Glomerular visceral epithelial cell (primary cell): ENCODE measurements around the gene TNRC6C.

Source experiments
- DNase-seq: peaks from one replicate; pipeline ENCODE4 v3.0.0-alpha.2; 2016; ENCODE audit errors: extremely low spot score

TNRC6C gene, protein sequence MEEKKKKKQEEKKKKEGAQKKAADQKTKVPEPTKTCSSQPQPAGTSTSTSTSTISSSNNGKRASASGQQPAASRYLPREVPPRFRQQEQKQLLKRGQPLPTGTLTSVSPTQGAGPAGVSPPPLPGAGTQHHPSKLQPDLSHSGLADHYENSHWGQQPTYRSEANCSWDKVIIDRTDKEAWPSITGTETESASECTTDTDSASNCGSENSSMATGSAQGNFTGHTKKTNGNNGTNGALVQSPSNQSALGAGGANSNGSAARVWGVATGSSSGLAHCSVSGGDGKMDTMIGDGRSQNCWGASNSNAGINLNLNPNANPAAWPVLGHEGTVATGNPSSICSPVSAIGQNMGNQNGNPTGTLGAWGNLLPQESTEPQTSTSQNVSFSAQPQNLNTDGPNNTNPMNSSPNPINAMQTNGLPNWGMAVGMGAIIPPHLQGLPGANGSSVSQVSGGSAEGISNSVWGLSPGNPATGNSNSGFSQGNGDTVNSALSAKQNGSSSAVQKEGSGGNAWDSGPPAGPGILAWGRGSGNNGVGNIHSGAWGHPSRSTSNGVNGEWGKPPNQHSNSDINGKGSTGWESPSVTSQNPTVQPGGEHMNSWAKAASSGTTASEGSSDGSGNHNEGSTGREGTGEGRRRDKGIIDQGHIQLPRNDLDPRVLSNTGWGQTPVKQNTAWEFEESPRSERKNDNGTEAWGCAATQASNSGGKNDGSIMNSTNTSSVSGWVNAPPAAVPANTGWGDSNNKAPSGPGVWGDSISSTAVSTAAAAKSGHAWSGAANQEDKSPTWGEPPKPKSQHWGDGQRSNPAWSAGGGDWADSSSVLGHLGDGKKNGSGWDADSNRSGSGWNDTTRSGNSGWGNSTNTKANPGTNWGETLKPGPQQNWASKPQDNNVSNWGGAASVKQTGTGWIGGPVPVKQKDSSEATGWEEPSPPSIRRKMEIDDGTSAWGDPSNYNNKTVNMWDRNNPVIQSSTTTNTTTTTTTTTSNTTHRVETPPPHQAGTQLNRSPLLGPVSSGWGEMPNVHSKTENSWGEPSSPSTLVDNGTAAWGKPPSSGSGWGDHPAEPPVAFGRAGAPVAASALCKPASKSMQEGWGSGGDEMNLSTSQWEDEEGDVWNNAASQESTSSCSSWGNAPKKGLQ (N-terminal part only)

GRCh38 chr17:77957857-77958715, at the start of gene TNRC6C:
TNRC6C (plus strand) TSS chr17:77958703; CDS start chr17:78004207, 45,504 bp downstream.
- peak; percentile 99 for DNase-seq

DNA sequence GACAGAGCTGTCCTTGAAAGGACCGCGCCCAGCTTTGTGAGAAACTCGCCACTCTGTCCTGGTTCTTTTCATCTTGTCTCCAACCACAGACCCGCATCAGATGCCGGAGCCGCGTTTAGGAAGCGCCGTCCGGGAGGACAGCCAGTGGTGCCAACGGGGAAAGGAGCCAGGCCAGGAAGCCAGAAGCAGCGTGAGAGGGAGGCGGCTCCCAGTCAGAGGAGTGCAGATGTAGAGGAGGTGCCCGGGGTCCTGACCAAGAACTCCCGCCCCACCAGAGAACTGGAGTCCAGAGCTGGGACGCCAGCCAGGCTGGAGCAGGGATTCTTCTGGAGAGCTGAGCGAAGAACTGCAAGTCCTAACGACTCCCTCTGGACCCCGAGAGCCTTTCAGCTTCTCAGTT, 49.3 kb upstream of the TNRC6C start:
- DNase-seq: no peak

DNA sequence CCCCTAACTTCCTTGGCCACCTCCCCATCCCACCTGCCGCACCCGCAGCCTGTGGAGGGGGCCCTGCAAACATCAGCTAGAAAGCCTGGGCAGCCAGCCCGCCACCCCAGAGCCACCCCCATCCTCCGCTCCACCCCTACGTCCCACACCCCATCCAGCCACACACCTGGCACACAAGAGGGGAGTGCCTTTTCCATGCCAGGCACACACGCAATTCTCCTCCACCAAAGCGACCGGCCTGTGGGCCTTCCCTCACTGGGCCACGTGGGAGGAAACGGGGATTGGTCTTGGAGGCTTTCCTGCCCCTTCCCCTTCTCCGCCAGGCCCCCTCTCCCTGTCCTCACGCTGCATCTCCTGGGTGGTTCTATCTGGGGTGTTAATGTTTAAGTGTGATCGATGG, 48.7 kb upstream of the TNRC6C start:
- no peak for DNase-seq

- no peak for DNase-seq
Measured at GRCh38 chr17:77914385-77915254, 43.9 kb upstream of the TNRC6C start.

DNA sequence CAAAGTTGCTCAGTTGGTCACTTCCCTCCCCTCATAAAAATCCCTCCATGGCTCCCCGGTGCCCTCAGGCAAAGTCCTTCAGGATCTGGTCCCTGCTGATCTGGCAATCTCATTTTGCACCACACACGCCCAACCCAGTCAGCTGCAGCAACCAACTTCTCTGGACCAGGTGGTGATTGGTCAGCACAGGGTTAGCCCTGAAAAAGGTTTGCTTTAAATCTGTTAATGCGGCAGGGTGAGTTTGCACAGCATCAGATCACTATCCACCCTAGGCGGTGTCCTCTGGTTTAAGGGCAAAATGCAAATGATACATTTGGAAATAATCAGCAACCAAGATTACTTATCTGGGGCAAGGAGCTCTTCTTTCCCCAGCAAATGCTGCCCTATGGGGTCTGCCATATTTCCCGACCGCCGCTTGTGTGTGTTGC, 42.9 kb upstream of the TNRC6C start:
- no peak for DNase-seq

DNA sequence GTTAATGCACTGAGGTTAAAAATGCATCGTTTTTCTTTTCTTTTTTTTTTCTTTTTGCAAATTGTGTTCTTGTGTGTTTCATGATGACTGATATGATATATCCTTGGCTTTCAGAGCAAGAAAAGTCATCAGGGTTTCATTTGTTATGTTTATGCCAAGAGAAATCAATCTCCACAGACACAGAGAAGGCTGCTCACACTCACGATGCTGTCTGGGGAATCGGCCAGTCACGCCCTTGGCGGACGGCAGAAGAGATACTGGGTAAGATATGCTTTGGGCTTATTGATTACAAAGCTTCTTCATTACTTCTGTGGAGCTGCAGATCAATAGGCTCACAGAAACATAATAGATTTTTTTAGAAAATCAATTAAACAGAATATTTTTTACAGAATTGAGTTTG, 42.2 kb upstream of the TNRC6C start:
- no peak for DNase-seq

DNA sequence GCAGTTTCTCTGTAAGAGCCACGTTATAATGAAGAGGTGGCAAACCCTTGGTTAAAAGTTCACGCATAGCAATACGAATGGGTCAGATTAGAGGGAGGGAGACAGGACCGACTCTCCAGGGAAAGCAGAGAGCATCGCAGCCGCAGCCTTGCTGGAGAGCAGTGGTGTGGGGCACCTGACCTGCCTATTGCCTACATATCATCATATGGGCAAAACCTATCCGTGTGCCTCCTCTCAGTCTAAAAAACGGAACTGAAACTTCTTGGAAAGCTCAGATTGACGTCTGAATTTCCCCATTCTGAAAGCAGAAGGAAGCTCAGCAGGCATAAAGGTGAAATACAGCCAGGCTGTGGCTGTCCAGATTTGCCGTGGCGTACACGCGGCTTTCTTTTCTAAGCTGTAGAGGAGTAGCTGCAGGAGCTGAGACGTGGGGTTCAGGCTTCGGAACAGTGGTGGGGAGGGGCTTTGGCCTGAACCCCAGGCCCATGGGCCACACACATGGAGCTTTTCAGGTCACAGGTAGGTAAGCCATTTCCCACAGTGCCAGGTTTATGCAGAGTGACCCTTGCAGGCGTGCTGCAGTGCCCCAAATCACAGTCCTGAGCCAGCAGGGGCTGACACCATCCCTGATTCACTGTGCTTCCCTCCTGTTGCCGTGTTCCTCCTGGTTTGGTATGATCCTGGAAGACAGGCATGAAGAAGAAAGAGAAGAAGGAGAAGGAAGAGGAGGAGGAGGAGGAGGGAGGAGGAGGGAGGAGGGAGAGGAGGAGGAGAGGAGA, 41.6 kb upstream of the TNRC6C start:
- DNase-seq: no peak

DNA sequence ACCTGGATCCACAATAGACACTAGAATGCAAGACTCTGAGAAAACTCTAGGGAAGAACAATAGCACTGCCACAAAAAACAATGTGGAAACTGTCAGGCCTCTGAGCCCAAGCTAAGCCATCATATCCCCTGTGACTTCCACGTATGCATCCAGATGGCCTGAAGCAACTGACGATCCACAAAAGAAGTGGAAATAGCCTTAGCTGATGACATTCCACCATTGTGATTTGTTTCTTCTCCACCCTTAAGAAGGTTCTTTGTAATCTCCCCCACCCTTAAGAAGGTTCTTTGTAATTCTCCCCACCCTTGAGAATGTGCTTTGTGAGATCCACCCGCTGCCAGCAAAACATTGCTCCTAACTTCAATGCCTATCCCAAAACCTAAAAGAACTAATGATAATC, 39.2 kb upstream of the TNRC6C start:
- DNase-seq: no peak

DNA sequence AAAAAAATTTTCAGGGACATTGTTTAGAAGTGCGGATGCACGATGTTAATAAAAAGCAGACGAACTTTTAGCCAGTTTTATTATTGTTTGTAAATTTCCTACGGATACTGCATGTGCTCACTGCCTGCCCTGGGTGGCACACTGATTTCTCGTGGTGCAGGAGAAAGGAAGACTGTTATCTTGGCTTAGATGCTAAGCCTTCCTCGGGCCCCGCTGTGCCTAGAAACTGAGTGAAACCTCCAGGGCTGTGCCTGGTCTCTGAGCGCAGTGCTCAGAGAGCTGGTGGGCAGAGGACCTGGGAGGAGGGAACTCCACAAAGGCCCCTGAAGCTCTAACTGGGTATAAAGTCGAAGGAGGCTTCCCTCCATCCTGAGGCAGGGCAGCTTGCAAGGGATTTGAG, 35.4 kb upstream of the TNRC6C start:
- no peak for DNase-seq

- DNase-seq: no peak
Measured at GRCh38 chr17:77923776-77924513, 34.6 kb upstream of the TNRC6C start.

DNA sequence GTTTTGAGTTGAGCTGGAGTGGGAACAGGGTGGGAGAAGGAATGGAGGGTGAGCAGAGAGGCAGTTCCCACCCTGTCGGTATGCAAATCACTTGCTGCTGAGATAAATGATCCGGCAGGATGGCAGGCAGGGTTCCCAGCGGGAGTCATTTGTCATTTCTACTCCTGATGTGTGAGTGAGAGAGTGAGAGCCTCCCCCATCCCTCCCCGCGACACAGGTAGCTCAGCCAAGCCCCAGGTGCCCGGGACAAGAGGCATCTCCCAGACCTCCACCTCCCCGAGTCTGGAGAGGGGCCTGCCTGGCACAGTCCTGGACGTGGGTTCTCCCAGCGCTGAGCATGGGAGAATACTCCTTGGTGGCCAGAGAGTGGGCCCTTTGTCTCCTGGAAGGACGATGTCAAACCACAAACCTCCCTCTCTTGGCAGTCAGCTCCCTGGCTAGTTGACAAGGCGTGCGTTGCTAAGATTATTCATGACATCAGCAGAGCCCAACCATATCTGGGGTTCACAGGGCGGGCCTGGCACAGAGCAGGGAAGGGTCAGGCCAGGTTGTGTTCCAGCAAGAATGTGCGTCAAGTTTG, 33.7 kb upstream of the TNRC6C start:
- DNase-seq: no peak

DNA sequence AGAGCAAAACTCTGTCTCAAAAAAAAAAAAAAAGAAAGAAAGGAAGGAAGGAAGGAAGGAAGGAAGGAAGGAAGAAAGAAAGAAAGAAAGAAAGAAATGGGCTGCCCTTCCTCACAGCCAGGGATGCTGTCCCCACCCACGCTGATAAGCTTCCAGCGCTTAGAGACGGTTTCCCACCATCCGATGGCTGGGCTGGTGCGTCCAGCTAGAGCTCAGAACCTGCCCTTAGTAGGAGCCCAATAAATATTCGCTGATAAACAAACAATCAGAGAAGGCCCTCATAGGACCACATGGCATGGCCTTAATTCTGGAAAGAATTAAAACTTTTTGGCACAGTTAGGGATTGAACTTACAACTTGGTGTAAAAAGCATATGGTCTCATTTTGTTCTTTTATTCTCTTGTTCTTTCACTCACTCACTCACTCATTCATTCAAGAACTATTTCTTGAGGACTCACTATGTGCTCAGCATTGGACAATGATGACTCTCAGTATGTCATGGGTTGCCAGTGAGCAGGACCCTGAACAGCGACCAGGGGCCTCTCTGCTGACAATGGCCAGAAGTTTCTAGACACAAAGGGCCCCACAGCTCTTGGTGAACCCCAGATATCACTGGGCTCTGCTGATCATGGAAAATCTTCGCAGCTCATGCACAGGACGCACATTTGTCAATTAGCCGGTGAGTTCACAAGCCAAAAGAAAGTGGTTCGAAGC, 32.5 kb upstream of the TNRC6C start:
- no peak for DNase-seq

GRCh38 chr17:77926981-77927380, 31.5 kb upstream of the TNRC6C start:
- no peak for DNase-seq

- no peak for DNase-seq
Measured at GRCh38 chr17:77927777-77928518, 30.6 kb upstream of the TNRC6C start.

DNA sequence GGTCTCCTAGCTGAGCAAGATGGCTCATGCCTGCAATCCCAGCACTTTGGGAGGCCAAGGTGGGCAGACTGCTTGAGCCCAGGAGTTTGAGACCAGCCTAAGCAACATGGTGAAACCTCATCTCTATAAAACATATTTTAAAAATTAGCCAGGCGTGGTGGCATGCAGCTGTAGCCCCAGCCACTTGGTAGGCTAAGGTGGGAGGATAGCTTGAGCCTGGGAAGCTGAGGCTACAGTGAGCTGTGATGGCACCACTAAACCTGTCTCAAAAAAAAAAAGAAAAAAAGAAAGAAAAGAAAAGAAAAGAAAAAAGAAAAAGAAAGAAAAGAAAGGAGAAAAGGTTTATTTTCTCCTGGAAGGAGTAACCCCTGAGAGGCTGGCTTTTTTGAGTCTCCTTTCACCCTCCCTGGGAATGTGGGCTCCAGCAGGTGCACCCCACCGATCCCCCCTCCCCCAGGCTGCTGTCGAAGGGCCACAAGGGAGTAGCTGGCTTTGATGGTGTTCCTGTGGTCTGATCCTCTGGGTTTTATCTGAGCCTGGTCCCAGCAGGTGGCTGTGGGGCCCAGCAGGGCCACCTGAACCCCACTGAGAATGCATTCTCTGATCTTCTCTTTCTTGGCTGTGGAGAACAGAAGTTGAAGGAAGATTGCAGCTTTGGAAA, 29.9 kb upstream of the TNRC6C start:
- no peak for DNase-seq

DNA sequence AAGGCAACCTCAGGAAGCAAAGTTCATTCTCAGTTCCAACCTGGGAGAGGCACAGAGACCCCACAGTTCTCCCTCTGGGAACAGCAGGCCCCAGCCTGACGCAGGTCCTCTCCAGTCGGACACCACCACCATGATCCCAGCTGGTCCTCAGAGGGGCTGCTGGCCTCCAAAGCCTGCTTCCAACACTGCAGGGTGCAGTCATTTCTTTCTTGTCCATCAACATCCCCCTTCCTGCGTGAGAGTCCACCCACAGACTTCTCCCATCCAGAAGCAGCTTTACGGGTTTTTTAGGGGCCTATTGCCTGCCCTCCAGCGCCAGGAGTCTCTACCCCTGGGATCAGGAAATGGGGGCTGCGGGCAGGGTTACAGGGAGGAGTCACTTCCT, 29.3 kb upstream of the TNRC6C start:
- no peak for DNase-seq
